ENCODE results near the gene LDAH.

The LDAH gene

DNA sequence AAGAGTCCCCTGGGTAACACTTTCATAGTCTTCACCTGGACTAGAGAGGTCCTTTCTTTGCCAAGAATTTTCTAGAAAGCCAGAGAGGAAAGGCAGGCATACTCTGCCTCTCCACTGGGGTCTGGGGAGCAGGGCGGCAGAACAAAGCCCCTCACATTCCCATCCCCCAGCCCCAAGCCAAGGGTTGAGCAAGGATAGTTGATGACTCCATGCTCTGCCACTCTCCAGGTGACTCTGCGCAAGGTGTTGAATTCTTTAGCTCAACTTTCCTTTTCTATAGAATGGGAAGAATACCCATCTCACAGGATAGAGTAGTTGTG is 158.9 kb downstream of the LDAH start:
- no peak for TF ChIP-seq TARDBP (IDR thresholded peaks at IDR 0.05)
- no peak for TF ChIP-seq SP1 (IDR thresholded peaks at IDR 0.05)
- TF ChIP-seq ELF4 (IDR thresholded peaks at IDR 0.05), result no peak
- no peak for TF ChIP-seq FOXA1 (IDR thresholded peaks at IDR 0.05)
- ChIA-PET POLR2A (interaction anchor here (1.0 kb wide), 1 partner anchor 159 kb away, joined by 4 read pairs; the partner anchor contains the start of gene LDAH), CTCF (interaction anchor here (2.2 to 3.5 kb wide), 2 partner anchors 14 to 299 kb away, joined by 7 to 32 read pairs; no protein-coding TSS in a partner anchor)
- no peak for DNase-seq (ENCODE audit: extremely low spot score)

DNA sequence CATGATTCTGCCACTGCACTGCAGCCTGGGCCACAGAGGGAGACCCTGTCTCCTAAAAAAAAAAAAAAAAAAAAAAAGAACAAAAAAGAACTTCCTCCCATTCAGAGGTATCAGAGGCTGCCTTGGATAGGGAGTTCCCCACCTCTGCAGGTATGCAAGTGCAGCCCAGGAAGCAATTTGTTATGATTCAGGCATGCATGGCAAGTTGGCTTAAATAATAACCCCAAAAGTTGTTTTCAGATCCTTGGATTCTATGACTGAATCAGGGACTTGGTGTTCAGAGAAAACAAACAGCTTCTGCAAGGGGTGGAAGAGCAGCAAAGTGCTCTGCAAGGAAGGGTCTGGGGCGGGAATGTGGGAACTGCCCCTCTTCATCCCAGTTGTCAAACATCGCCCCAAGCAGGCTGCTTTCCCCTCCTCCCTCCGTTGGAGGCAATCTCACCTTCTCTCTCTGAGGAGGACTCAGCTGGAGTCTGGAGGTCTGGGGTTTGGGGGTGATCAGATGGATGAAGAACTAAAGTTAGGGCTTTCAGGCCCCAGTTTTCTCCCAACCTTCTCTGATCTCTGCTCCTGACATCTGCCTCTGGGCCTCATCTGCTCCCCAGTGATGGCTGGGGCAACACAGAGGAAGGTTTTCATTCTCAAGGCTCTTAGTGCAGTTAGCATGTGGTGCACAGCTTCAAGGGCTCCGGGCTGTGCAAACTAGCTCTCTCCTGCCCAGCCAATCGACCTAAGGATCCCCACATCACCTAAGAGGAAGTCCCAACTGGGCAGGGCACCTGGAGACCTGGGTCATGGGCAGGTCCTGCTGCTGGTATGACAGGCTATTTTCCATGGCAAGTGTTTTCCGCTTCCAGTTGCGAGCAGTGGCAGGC is 159.5 kb downstream of the LDAH start:
- POLR2A ChIA-PET, result interaction anchor here (1.0 kb wide), 1 partner anchor 160 kb away, joined by 4 read pairs; the partner anchor contains the start of gene LDAH
- no peak for DNase-seq (ENCODE audit: extremely low spot score)
- TF ChIP-seq ZNF384 (IDR thresholded peaks at IDR 0.05) (no peak), L3MBTL2 (conservative IDR thresholded peaks at IDR 0.05) (no peak), LEF1 (IDR thresholded peaks at IDR 0.05; ENCODE audit: borderline replicate concordance) (no peak), PKNOX1 (IDR thresholded peaks at IDR 0.05) (no peak), SP1 (IDR thresholded peaks at IDR 0.05) (no peak), FOXM1 (IDR thresholded peaks at IDR 0.05; ENCODE audit: borderline replicate concordance) (no peak), TARDBP (IDR thresholded peaks at IDR 0.05) (no peak), FOXA1 (IDR thresholded peaks at IDR 0.05) (no peak), BHLHE40 (IDR thresholded peaks at IDR 0.05; ENCODE audit: borderline replicate concordance) (no peak), FOXK2 (IDR thresholded peaks at IDR 0.05) (no peak), HDGF (IDR thresholded peaks at IDR 0.05; ENCODE audit: borderline replicate concordance) (no peak), ARNT (IDR thresholded peaks at IDR 0.05) (no peak), SUZ12 (IDR thresholded peaks at IDR 0.05) (no peak), NFRKB (IDR thresholded peaks at IDR 0.05) (no peak), CTBP1 (IDR thresholded peaks at IDR 0.05; ENCODE audit: borderline replicate concordance) (no peak)
- CTCF ChIA-PET, result interaction anchor here (2.2 to 3.5 kb wide), 2 partner anchors 14 to 300 kb away, joined by 7 to 32 read pairs; no protein-coding TSS in a partner anchor

- POLR2A ChIA-PET, result interaction anchor here (1.3 kb wide), 1 partner anchor 369 kb away, joined by 3 read pairs; no protein-coding TSS in a partner anchor
Measured at GRCh38 chr2:20662308-20662937, 160.5 kb downstream of the LDAH start.

DNA sequence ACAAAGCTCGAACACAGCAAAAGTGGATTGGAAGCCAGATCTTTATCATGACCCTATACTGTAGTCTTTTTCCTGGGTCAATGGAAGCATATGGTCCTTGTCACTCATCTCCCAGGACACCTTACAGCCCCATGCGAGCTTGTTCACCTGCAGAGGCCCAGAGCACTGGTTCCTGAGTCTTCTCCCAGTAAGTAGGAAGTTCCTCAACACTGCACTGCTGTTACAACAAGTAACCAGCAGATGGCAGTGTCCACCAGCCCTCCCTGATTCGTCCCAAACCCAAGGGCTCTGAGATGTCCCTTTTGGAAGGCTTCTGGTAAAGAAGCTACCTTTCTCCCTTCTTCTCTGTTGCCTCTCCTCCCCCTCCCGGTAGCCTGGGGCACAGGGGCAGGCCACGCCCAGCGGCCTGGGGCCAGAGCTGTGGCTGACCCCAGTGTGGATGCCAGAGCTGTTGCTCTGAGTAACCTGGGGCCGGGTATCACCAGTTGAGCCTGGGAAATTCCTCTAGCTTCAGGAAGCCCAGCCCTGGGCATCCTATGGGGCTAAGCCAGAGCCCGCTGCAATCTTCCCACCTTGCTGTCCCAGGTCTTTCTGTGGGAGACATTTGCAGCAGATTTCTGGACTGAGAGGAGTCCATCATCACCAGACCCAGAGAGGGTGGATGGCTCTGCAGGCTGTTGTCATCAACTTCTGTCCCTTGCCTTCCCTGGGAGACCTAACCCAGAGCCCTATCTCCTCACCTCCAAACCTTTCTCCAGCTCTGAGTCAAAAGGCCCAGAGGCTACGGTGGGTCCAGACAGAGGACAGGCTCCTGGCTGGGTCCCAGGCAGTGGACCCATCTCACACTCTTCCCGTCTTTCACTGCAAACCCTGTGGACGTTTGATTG is 161.2 kb downstream of the LDAH start:
- TF ChIP-seq ZNF384 (IDR thresholded peaks at IDR 0.05) (no peak), ELF4 (IDR thresholded peaks at IDR 0.05) (no peak), CTBP1 (IDR thresholded peaks at IDR 0.05; ENCODE audit: borderline replicate concordance) (no peak), LEF1 (IDR thresholded peaks at IDR 0.05; ENCODE audit: borderline replicate concordance) (no peak), FOXK2 (IDR thresholded peaks at IDR 0.05) (no peak), HDGF (IDR thresholded peaks at IDR 0.05; ENCODE audit: borderline replicate concordance) (no peak)
- ChIA-PET CTCF (interaction anchor here (0.5 to 3.5 kb wide), 30 partner anchors 10 to 609 kb away, joined by 3 to 32 read pairs (median 4); no protein-coding TSS in a partner anchor), POLR2A (interaction anchor here (1.3 kb wide), 1 partner anchor 370 kb away, joined by 3 read pairs; no protein-coding TSS in a partner anchor)
- peak; percentile 78 for DNase-seq (ENCODE audit: extremely low spot score)

More at GRCh38 chr2:20662308-20662937, 160.5 kb downstream of the LDAH start:
- DNase-seq (ENCODE audit: extremely low spot score), result no peak
- TF ChIP-seq L3MBTL2 (conservative IDR thresholded peaks at IDR 0.05) (no peak), FOXA1 (IDR thresholded peaks at IDR 0.05) (no peak), ARNT (IDR thresholded peaks at IDR 0.05) (no peak), PKNOX1 (IDR thresholded peaks at IDR 0.05) (no peak), BHLHE40 (IDR thresholded peaks at IDR 0.05; ENCODE audit: borderline replicate concordance) (no peak), SUZ12 (IDR thresholded peaks at IDR 0.05) (no peak)
- CTCF ChIA-PET, result interaction anchor here (0.5 to 3.5 kb wide), 11 partner anchors 11 to 371 kb away, joined by 3 to 32 read pairs (median 4); no protein-coding TSS in a partner anchor

GRCh38 chr2:20660506-20661420 is 162.1 kb downstream of the LDAH start:
- CTCF ChIA-PET, result interaction anchor here (0.6 to 3.5 kb wide), 22 partner anchors 9 to 610 kb away, joined by 3 to 32 read pairs (median 4); no protein-coding TSS in a partner anchor
- no peak for TF ChIP-seq NFRKB (IDR thresholded peaks at IDR 0.05)
- no peak for TF ChIP-seq SP1 (IDR thresholded peaks at IDR 0.05)
- TF ChIP-seq HDGF (IDR thresholded peaks at IDR 0.05; ENCODE audit: borderline replicate concordance), result no peak
- no peak for TF ChIP-seq LEF1 (IDR thresholded peaks at IDR 0.05; ENCODE audit: borderline replicate concordance)
- no peak for TF ChIP-seq FOXA1 (IDR thresholded peaks at IDR 0.05)
- POLR2A ChIA-PET, result interaction anchor here (1.3 kb wide), 1 partner anchor 371 kb away, joined by 3 read pairs; no protein-coding TSS in a partner anchor
- no peak for DNase-seq (ENCODE audit: extremely low spot score)

Data from HEK293T (cell line).